ENCODE results near the gene CCDC17.
"Not testable (repeated sequence)": the region's sequence is repeated elsewhere in the genome, so short reads cannot be mapped to it uniquely, and the experiment has no call there.

Gene CCDC17

GRCh38 chr1:45621895-45622523, 1.8 kb downstream of the CCDC17 start:
- DNase-seq (ENCODE audit: low read depth): no peak

- DNase-seq (ENCODE audit: low read depth): no peak
Observed at GRCh38 chr1:45621501-45621836, 2.4 kb downstream of the CCDC17 start.

GRCh38 chr1:45620588-45621500, 3.0 kb downstream of the CCDC17 start:
- no peak for DNase-seq (ENCODE audit: low read depth)

GRCh38 chr1:45619149-45619921, 4.5 kb downstream of the CCDC17 start:
- DNase-seq (ENCODE audit: low read depth): no peak

GRCh38 chr1:45617618-45618017, 6.2 kb downstream of the CCDC17 start:
- DNase-seq (ENCODE audit: low read depth): no peak

GRCh38 chr1:45615885-45616284, 8.0 kb downstream of the CCDC17 start:
- DNase-seq (ENCODE audit: low read depth): no peak

GRCh38 chr1:45612941-45613579, 10.8 kb downstream of the CCDC17 start:
- no peak for DNase-seq (ENCODE audit: low read depth)

GRCh38 chr1:45610589-45611226, 13.1 kb downstream of the CCDC17 start:
- no peak for DNase-seq (ENCODE audit: low read depth)

- no peak for DNase-seq (ENCODE audit: low read depth)
Observed at GRCh38 chr1:45608175-45609156, 15.4 kb downstream of the CCDC17 start.

- DNase-seq (ENCODE audit: low read depth): no peak
Observed at GRCh38 chr1:45607404-45608074, 16.3 kb downstream of the CCDC17 start.

- no peak for DNase-seq (ENCODE audit: low read depth)
Observed at GRCh38 chr1:45604239-45604638, 19.6 kb downstream of the CCDC17 start.

GRCh38 chr1:45596765-45597164, 27.1 kb downstream of the CCDC17 start:
- DNase-seq (ENCODE audit: low read depth): not testable (repeated sequence)

- no peak for DNase-seq (ENCODE audit: low read depth)
Observed at GRCh38 chr1:45594412-45594811, 29.4 kb downstream of the CCDC17 start.

GRCh38 chr1:45589861-45590260, 34.0 kb downstream of the CCDC17 start:
- DNase-seq (ENCODE audit: low read depth): no peak

GRCh38 chr1:45586769-45587168, 37.1 kb downstream of the CCDC17 start:
- no peak for DNase-seq (ENCODE audit: low read depth)

- no peak for DNase-seq (ENCODE audit: low read depth)
Observed at GRCh38 chr1:45585496-45586075, 38.3 kb downstream of the CCDC17 start.

GRCh38 chr1:45585110-45585426, 38.8 kb downstream of the CCDC17 start:
- no peak for DNase-seq (ENCODE audit: low read depth)

GRCh38 chr1:45584351-45585109, 39.3 kb downstream of the CCDC17 start:
- DNase-seq (ENCODE audit: low read depth): no peak

Data from non-pigmented ciliary epithelial cell (primary cell).